Mesenchymal stem cell (in vitro differentiated cells and primary cell): Measurements from ENCODE around the gene TUBAL3.

Experiments
- DNase-seq: peaks from one replicate; pipeline ENCODE4 v3.0.0-alpha.2; 2013
- H2AFZ ChIP-seq: one replicate; pipeline ENCODE4 v1.6.1; 2013; ENCODE audit warnings: low read depth, mild to moderate bottlenecking, control low read depth, inconsistent platforms, low read length, moderate library complexity
- H2AK5ac ChIP-seq: 2 replicates; pipeline ENCODE4 v1.6.1; 2013; ENCODE audit warnings: low read length, moderate library complexity, mild to moderate bottlenecking, inconsistent platforms; ENCODE audit not compliant: severe bottlenecking
- H2BK120ac ChIP-seq: one replicate; pipeline ENCODE4 v1.6.1; 2013; ENCODE audit warnings: low read depth, mild to moderate bottlenecking, inconsistent platforms, low read length, moderate library complexity
- H2BK12ac ChIP-seq, 2 experiments: one replicate each; pipeline ENCODE4 v1.6.1; 2013; ENCODE audit warnings: inconsistent platforms in 2 of 2, low read length in 2 of 2, mild to moderate bottlenecking in 2 of 2, moderate library complexity in 2 of 2, control low read depth in 1 of 2
- H2BK15ac ChIP-seq: one replicate; pipeline ENCODE4 v1.6.1; 2013; ENCODE audit warnings: mild to moderate bottlenecking, low read depth, inconsistent platforms; ENCODE audit not compliant: poor library complexity, severe bottlenecking
- H2BK5ac ChIP-seq: 2 replicates; pipeline ENCODE4 v1.6.1; 2013; ENCODE audit warnings: low read depth, mild to moderate bottlenecking, low read length, control low read depth, inconsistent platforms; ENCODE audit not compliant: poor library complexity, severe bottlenecking
- H3K14ac ChIP-seq, 2 experiments: one replicate each; pipeline ENCODE4 v1.6.1; 2013; ENCODE audit warnings: inconsistent platforms in 2 of 2, low read length in 2 of 2, control low read depth in 1 of 2, mild to moderate bottlenecking in 1 of 2, moderate library complexity in 1 of 2
- H3K18ac ChIP-seq, 2 experiments: one replicate each; pipeline ENCODE4 v1.6.1; 2013; ENCODE audit warnings: inconsistent platforms in 2 of 2, low read length in 2 of 2, control low read depth in 1 of 2, low read depth in 1 of 2, mild to moderate bottlenecking in 1 of 2
- H3K23ac ChIP-seq, 2 experiments: one replicate each; pipeline ENCODE4 v1.6.1; 2013; ENCODE audit warnings: inconsistent platforms in 2 of 2, low read length in 2 of 2, mild to moderate bottlenecking in 2 of 2, moderate library complexity in 2 of 2, control low read depth in 1 of 2
- H3K27ac ChIP-seq: 2 replicates; pipeline ENCODE4 v1.5.1; 2013; ENCODE audit warnings: mild to moderate bottlenecking, moderate library complexity, low read length, control low read depth, inconsistent platforms; ENCODE audit not compliant: poor library complexity, severe bottlenecking
- H3K27me3 ChIP-seq, 2 experiments: 2 replicates each; pipeline versions ENCODE4 v1.6.1 to v1.7.0; 2013; ENCODE audit warnings: low read length in 2 of 2, mild to moderate bottlenecking in 2 of 2, moderate library complexity in 2 of 2, control low read depth in 1 of 2, inconsistent platforms in 1 of 2; ENCODE audit not compliant: control insufficient read depth in 1 of 2, insufficient read depth in 1 of 2
- H3K36me3 ChIP-seq, 2 experiments: 2 replicates each; pipeline versions ENCODE4 v1.6.1 to v1.7.0; 2013; ENCODE audit warnings: low read length in 2 of 2, control low read depth in 1 of 2, inconsistent platforms in 1 of 2, low read depth in 1 of 2, mild to moderate bottlenecking in 1 of 2; ENCODE audit not compliant: insufficient read depth in 2 of 2, control insufficient read depth in 1 of 2
- H3K4ac ChIP-seq, 2 experiments: one replicate each; pipeline ENCODE4 v1.6.1; 2013; ENCODE audit warnings: inconsistent platforms in 2 of 2, low read length in 2 of 2, mild to moderate bottlenecking in 2 of 2, moderate library complexity in 2 of 2, control low read depth in 1 of 2, low read depth in 1 of 2
- H3K4me1 ChIP-seq: 2 replicates; pipeline ENCODE4 v1.6.1; 2013; ENCODE audit warnings: low read depth, low read length, control low read depth; ENCODE audit not compliant: control insufficient read depth, insufficient read depth
- H3K4me2 ChIP-seq: 2 replicates; pipeline ENCODE4 v1.6.1; 2013; ENCODE audit warnings: low read length, mild to moderate bottlenecking, inconsistent platforms; ENCODE audit not compliant: poor library complexity, severe bottlenecking
- H3K4me3 ChIP-seq, 2 experiments: 2 replicates each; pipeline versions ENCODE4 v1.5.1 to v1.7.0; 2013; ENCODE audit warnings: low read length in 2 of 2, mild to moderate bottlenecking in 2 of 2, control low read depth in 1 of 2, low read depth in 1 of 2; ENCODE audit not compliant: insufficient read depth in 1 of 2
- H3K79me1 ChIP-seq: replicated peaks from 2 replicates; pipeline ENCODE4 v1.6.1; 2013; ENCODE audit warnings: mild to moderate bottlenecking, control low read depth, low read length, inconsistent platforms; ENCODE audit not compliant: poor library complexity, severe bottlenecking
- H3K9ac ChIP-seq: 2 replicates; pipeline ENCODE4 v1.7.0; 2013; ENCODE audit warnings: mild to moderate bottlenecking, low read length, moderate library complexity
- H3K9me3 ChIP-seq: 2 replicates; pipeline ENCODE4 v1.7.0; 2013; ENCODE audit warnings: mild to moderate bottlenecking, low read length; ENCODE audit not compliant: control insufficient read depth
- H4K8ac ChIP-seq: one replicate; pipeline ENCODE4 v1.6.1; 2013; ENCODE audit warnings: inconsistent platforms, mild to moderate bottlenecking, low read length, moderate library complexity
- H4K91ac ChIP-seq: one replicate; pipeline ENCODE4 v1.6.1; 2013; ENCODE audit warnings: mild to moderate bottlenecking, low read length, inconsistent platforms
- WGBS: methylation state at CpG from one replicate; pipeline ENCODE4 v1.1.7; 2013; ENCODE audit warnings: mixed read lengths; 5-methylcytosine and 5-hydroxymethylcytosine counted together

The TUBAL3 gene

DNA sequence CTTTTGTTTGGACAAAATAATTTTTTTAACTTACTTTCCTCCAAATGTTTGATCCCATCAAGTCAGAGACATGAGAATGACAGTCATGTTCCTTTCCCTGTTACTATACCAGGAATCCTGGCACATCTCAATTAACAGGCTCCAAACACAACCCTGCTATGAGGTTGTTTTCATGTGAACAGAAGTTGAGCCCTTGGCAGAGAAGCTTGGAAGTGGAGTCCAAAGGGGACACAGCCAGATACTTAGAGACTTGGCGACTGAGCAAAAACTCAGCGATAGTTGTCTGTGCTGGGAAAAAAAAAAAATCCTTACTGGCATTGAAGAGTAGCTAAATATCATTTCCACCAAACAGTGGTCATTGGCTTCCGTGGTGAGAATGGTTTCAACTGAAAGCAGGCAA is 12.8 kb downstream of the TUBAL3 start:
- H3K14ac ChIP-seq: no peak overlapping the region
- no peak overlapping the region for H4K91ac ChIP-seq
- H4K8ac ChIP-seq: no peak overlapping the region
- no CpG with 5 or more reads among the region's 3 CpGs for WGBS
- no peaks in the 10 kb centered on the region for H3K79me1 ChIP-seq
- H3K4me3 ChIP-seq: no peak overlapping the region
- H3K36me3 ChIP-seq: no peaks in the 10 kb centered on the region
- no peak overlapping the region for H3K23ac ChIP-seq
- H3K4me2 ChIP-seq: no peak overlapping the region
- H2BK15ac ChIP-seq: no peak overlapping the region
- no peak for DNase-seq
- H2AK5ac ChIP-seq: no peak overlapping the region
- no peak overlapping the region for H2AFZ ChIP-seq
- no peak overlapping the region for H3K18ac ChIP-seq
- no peak overlapping the region for H3K9ac ChIP-seq
- no peak overlapping the region for H3K4ac ChIP-seq
- H3K27me3 ChIP-seq: no peaks in the 10 kb centered on the region
- no peak overlapping the region for H3K27ac ChIP-seq
- H2BK5ac ChIP-seq: no peak overlapping the region
- H2BK12ac ChIP-seq: no peak overlapping the region
- H2BK120ac ChIP-seq: no peak overlapping the region
- peaks cover 65% of the 10 kb centered on the region for H3K9me3 ChIP-seq
- H3K4me1 ChIP-seq: no peaks in the 10 kb centered on the region

GRCh38 chr10:5390607-5391205 is 13.9 kb downstream of the TUBAL3 start:
- Histone ChIP-seq H2BK12ac (no peak overlapping the region), H3K9me3 (peaks cover 65% of the 10 kb centered on the region), H3K4me2 (no peak overlapping the region), H3K4me3 (no peak overlapping the region), H2AFZ (no peak overlapping the region), H3K4me1 (no peaks in the 10 kb centered on the region), H2BK5ac (no peak overlapping the region), H2BK15ac (no peak overlapping the region), H3K9ac (no peak overlapping the region), H3K27ac (no peak overlapping the region), H3K18ac (no peak overlapping the region), H2BK120ac (no peak overlapping the region), H2AK5ac (no peak overlapping the region), H4K91ac (no peak overlapping the region), H3K36me3 (no peaks in the 10 kb centered on the region), H3K4ac (no peak overlapping the region), H3K79me1 (no peaks in the 10 kb centered on the region), H4K8ac (no peak overlapping the region), H3K14ac (no peak overlapping the region), H3K27me3 (no peaks in the 10 kb centered on the region), H3K23ac (no peak overlapping the region)
- no CpG with 5 or more reads among the region's 1 CpG for WGBS
- DNase-seq: no peak

- H4K91ac ChIP-seq: no peak overlapping the region
These were observed 17.5 kb downstream of the TUBAL3 start for GRCh38 chr10:5387169-5387568.

GRCh38 chr10:5385224-5385623 is 19.4 kb downstream of the TUBAL3 start:
- no peak overlapping the region for H4K8ac ChIP-seq
- H3K27me3 ChIP-seq: no peaks in the 10 kb centered on the region
- H3K4me1 ChIP-seq: peaks cover 1% of the 10 kb centered on the region
- no peak overlapping the region for H2BK5ac ChIP-seq
- H3K27ac ChIP-seq: no peak overlapping the region
- no peak overlapping the region for H2BK12ac ChIP-seq
- H3K18ac ChIP-seq: no peak overlapping the region
- H3K14ac ChIP-seq: no peak overlapping the region
- DNase-seq: no peak
- no peak overlapping the region for H4K91ac ChIP-seq
- H3K4me2 ChIP-seq: no peak overlapping the region
- no peak overlapping the region for H3K4me3 ChIP-seq
- no peak overlapping the region for H2AK5ac ChIP-seq
- no peak overlapping the region for H2BK120ac ChIP-seq
- H3K36me3 ChIP-seq: no peaks in the 10 kb centered on the region
- no peak overlapping the region for H2AFZ ChIP-seq
- peaks cover 18% of the 10 kb centered on the region for H3K9me3 ChIP-seq
- no peak overlapping the region for H3K23ac ChIP-seq
- no peaks in the 10 kb centered on the region for H3K79me1 ChIP-seq
- H2BK15ac ChIP-seq: no peak overlapping the region
- no peak overlapping the region for H3K9ac ChIP-seq
- H3K4ac ChIP-seq: no peak overlapping the region
- WGBS: 63% methylated on average over 2 of the region's 2 CpGs

More at GRCh38 chr10:5387169-5387568, 17.5 kb downstream of the TUBAL3 start:
- Histone ChIP-seq H3K36me3 (no peaks in the 10 kb centered on the region), H2BK12ac (no peak overlapping the region), H3K18ac (no peak overlapping the region), H2BK15ac (no peak overlapping the region), H3K79me1 (no peaks in the 10 kb centered on the region), H3K27ac (no peak overlapping the region), H2BK5ac (no peak overlapping the region), H3K4me3 (no peak overlapping the region), H3K9ac (no peak overlapping the region), H3K4me1 (peaks cover 1% of the 10 kb centered on the region), H3K14ac (no peak overlapping the region), H2AFZ (no peak overlapping the region), H3K4me2 (no peak overlapping the region), H3K9me3 (peaks cover 37% of the 10 kb centered on the region), H4K8ac (no peak overlapping the region), H3K23ac (no peak overlapping the region), H2BK120ac (no peak overlapping the region), H3K4ac (no peak overlapping the region), H2AK5ac (no peak overlapping the region), H3K27me3 (no peaks in the 10 kb centered on the region)
- DNase-seq: no peak
- WGBS: 94% methylated on average over 5 of the region's 5 CpGs
